GM19467 (cell line): ENCODE measurements around the gene MICAL2.

Source experiments
- ATAC-seq: cut with Tn5 transposase; IDR thresholded peaks from one replicate; pipeline ENCODE4 v1.9.1; 2021; ENCODE audit warnings: mild to moderate bottlenecking, moderate library complexity; ENCODE audit not compliant: unreplicated experiment

The MICAL2 gene

GRCh38 chr11:12280199-12280837 lies 169.9 kb downstream of the MICAL2 start:
- no peak for ATAC-seq

- ATAC-seq, result no peak
These were observed 170.6 kb downstream of the MICAL2 start for GRCh38 chr11:12280838-12281565.

- no peak for ATAC-seq
These were observed 171.4 kb downstream of the MICAL2 start for GRCh38 chr11:12281571-12282478.

GRCh38 chr11:12282676-12283075 lies 172.3 kb downstream of the MICAL2 start:
- ATAC-seq, result no peak

- no peak for ATAC-seq
These were observed 174.1 kb downstream of the MICAL2 start for GRCh38 chr11:12284316-12285050.

- no peak for ATAC-seq
These were observed 174.7 kb downstream of the MICAL2 start for GRCh38 chr11:12285106-12285505.

- ATAC-seq, result no peak
These were observed 175.4 kb downstream of the MICAL2 start for GRCh38 chr11:12285811-12286222.

GRCh38 chr11:12286606-12287005 lies 176.2 kb downstream of the MICAL2 start:
- ATAC-seq, result no peak

- no peak for ATAC-seq
These were observed 176.6 kb downstream of the MICAL2 start for GRCh38 chr11:12287009-12287373.

- ATAC-seq, result no peak
These were observed 177.2 kb downstream of the MICAL2 start for GRCh38 chr11:12287374-12288211.

GRCh38 chr11:12288212-12288930 lies 178.0 kb downstream of the MICAL2 start:
- ATAC-seq, result no peak

- no peak for ATAC-seq
These were observed 178.7 kb downstream of the MICAL2 start for GRCh38 chr11:12288931-12289666.

- ATAC-seq, result no peak
These were observed 179.5 kb downstream of the MICAL2 start for GRCh38 chr11:12289667-12290476.

- ATAC-seq, result no peak
These were observed 180.1 kb downstream of the MICAL2 start for GRCh38 chr11:12290477-12290922.

- no peak for ATAC-seq
These were observed 180.9 kb downstream of the MICAL2 start for GRCh38 chr11:12291313-12291712.

- no peak for ATAC-seq
These were observed 181.4 kb downstream of the MICAL2 start for GRCh38 chr11:12291766-12292165.

- no peak for ATAC-seq
These were observed 182.4 kb downstream of the MICAL2 start for GRCh38 chr11:12292766-12293165.

GRCh38 chr11:12293486-12293885 lies 183.1 kb downstream of the MICAL2 start:
- no peak for ATAC-seq
